HG03469 (cell line): Measurements from ENCODE around the gene CMTM4.
"Not testable (repeated sequence)": the region's sequence is repeated elsewhere in the genome, so short reads cannot be mapped to it uniquely, and the experiment has no call there.

Experiments used
- ATAC-seq: cut with Tn5 transposase; IDR thresholded peaks from one replicate; pipeline ENCODE4 v1.9.1; 2021; ENCODE audit warnings: mild to moderate bottlenecking, moderate library complexity, moderate number of reproducible peaks; ENCODE audit not compliant: unreplicated experiment

CMTM4 gene

DNA sequence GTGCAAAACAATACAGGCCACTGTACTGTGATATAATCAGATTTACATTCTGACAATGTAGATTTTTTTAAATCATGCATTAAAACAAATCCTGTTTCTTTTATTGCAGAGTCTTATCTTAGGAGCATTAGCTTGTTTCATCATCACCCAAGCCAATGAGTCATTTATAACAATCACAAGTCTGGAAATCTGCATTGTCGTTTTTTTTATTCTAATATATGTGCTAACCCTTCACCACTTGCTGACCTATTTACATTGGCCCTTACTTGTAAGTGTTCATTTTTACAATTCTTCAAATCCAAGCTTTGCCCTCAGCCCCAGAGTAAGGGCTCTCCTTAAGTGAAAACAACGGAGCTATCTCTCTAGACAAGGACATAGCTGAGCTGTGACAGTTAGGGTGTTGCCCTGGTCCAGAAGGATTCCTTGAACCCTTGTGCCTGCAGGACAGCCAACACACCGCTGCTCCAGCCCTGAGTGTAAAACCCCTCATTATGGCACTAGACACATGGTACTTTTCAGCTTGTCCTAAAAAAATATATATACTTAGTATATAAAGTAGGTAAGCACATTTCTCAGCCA lies 126.6 kb downstream of the CMTM4 start:
- ATAC-seq, result no peak

DNA sequence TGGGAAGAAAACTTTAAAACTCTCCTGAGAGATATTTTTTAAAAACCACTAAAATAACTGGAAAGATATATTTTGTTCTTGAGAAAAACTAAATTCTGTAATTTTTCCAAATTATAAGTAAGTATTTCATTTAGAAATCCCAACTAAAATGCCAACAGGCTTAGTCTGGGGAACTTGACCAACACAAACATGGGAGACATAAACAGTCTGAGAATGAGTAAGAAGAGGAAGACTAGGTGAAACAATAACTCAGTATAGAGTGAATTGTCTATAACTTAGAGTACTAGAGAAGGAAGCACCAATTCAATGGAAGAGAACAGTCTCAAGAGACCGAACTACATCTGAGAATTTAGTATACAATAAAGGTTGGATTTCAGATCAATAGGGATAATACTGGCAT lies 127.4 kb downstream of the CMTM4 start:
- ATAC-seq, result no peak

DNA sequence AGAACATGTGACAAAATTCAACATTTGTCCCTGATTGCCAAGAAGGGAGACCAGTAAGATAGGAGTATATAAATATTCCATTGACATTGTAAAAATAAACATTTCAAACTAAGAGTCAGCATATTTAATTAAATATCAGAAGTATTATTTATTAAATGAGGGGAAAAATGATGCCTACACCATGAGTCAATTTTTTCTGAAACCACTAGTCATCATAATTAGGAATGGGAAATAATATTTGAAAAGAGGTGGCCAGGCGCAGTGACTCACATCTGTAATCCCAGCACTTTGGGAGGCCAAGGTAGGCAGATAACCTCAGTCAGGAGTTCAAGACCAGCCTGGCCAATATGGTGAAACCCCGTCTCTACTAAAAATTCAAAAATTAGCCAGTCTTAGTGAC lies 128.2 kb downstream of the CMTM4 start:
- no peak for ATAC-seq

DNA sequence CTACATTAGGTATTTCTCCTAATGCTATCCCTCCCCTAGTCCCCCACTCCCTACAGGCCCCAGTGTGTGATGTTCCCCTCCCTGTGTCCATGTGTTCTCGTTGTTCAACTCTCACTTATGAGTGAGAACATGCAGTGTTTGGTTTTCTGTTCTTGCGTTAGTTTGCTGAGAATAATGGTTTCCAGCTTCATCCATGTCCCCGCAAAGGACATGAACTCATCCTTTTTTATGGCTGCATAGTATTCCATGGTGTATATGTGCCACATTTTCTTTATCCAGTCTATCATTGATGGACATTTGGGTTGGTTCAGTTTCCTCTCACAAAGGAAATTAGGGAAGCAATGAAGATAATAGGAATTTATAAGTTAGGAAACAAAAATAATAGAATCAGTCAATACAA lies 129.3 kb downstream of the CMTM4 start:
- ATAC-seq, result not testable (repeated sequence)

DNA sequence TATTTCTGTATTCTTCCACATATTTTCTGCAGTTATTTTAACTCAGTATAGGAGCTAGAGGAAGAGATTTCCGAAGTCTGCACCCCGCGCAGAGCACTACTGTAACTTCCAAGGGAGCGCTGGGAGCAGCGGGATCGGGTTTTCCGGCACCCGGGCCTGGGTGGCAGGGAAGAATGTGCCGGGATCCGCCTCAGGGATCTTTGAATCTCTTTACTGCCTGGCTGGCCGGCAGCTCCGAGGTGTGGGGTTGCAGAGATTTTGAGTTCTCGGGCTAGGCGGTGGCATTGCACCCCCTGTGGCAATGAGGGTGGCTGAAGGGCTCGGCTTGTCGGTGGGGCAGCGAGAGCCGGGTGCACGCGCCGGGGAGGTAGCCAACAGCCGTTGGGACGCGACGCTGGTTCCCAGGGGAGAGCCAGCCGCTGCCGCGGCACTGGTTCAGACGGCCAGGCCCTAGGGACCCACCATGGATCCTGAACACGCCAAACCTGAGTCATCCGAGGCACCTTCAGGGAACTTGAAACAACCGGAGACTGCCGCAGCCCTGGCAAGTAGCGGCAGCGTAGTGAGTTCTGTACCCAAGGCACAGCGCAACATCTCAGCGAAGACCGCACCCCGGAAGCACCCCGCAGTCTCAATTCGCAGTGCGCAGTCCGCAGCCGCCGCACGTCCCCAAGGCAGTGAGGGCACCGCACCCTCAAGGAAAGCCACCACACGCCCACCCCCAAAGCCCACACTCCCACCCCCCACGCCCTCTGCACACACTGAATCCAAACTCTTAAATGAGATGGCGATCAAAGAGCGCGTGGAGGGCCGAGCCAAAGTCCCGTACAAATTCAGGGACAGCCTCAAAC lies 130.3 kb downstream of the CMTM4 start, which contains the start of gene CMTM1:
TSS of gene CMTM1 (plus strand) at position 389 of the 851 bp plus-strand sequence. CDS start at position 464, 75 bp downstream.
- no peak for ATAC-seq
